Measurements from ENCODE around the gene GBA2.
A peak's percentile ranks its signal among the peaks of the same experiment; 100 is the strongest.

GBA2 gene

DNA sequence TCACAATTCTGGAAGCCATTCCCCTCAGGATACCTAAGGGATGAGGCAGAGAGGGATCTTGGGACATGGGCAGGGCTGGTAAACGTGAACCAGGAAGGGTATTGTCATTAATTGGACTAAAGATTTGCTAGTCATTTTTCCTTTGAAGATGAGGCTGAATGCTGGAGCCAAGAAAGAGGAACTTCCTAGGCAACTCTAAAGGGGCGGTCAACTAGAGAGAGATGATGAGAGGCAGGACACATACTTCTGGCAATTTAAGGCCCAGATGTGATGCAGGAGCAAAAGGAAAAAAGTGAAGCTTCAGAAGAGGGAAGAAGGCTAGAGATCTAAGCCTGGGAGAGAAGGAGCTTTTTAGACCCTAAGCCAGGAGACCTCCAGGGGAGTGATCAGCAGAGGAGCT, 5.6 kb downstream of the GBA2 start:
- Mint-ChIP-seq H3K4me3 (no peak overlapping the region), H3K9me3 (no peaks in the 10 kb centered on the region), H3K4me1 (peaks cover 47% of the 10 kb centered on the region), H3K27me3 (no peaks in the 10 kb centered on the region), H3K36me3 (peaks cover 45% of the 10 kb centered on the region), H3K27ac (no peak overlapping the region)
- DNase-seq: no peak
- CTCF ChIA-PET: interaction anchor here (0.9 to 1.2 kb wide), 2 partner anchors 17 to 71 kb away, joined by 3 read pairs; no protein-coding TSS in a partner anchor

DNA sequence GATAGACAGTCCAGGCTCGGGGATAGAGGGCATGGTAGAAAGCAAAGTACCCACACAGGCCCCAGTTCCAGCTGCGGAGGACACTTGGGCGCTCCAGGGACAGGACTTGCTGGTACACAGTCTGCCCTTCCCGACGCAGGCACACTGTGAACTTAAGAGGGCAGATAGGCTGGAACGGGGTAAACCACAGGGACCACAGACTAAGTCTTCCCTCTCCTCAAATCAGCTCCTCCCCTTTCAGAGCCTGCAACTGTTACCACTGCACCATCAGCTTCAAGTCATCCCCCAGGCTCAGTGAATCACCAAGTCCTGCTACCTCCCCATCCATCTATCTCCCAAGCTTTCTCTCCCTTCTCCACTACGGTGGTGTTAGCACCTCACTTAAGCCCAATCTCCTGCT, 7.3 kb downstream of the GBA2 start:
- H3K36me3 Mint-ChIP-seq: peaks cover 53% of the 10 kb centered on the region
- no peaks in the 10 kb centered on the region for H3K9me3 Mint-ChIP-seq
- no peak overlapping the region for H3K4me3 Mint-ChIP-seq
- peaks cover 32% of the 10 kb centered on the region for H3K4me1 Mint-ChIP-seq
- CTCF ChIA-PET: interaction anchor here (1.3 to 1.6 kb wide), 3 partner anchors 9 to 45 kb away, joined by 3 to 6 read pairs (median 5); partner anchors contain the start of genes CREB3 and TLN1
- no peak overlapping the region for H3K27ac Mint-ChIP-seq
- H3K27me3 Mint-ChIP-seq: no peaks in the 10 kb centered on the region
- no peak for DNase-seq

GRCh38 chr9:35740243-35740642, 8.8 kb downstream of the GBA2 start:
- H3K27me3 Mint-ChIP-seq: no peaks in the 10 kb centered on the region
- H3K4me1 Mint-ChIP-seq: peaks cover 30% of the 10 kb centered on the region
- H3K9me3 Mint-ChIP-seq: no peaks in the 10 kb centered on the region
- peaks cover 53% of the 10 kb centered on the region for H3K36me3 Mint-ChIP-seq
- no peak overlapping the region for H3K4me3 Mint-ChIP-seq
- H3K27ac Mint-ChIP-seq: peak overlapping the region; percentile 35
- CTCF ChIA-PET: interaction anchor here (0.9 to 1.6 kb wide), 4 partner anchors 8 to 129 kb away, joined by 3 to 5 read pairs (median 4); no protein-coding TSS in a partner anchor
- no peak for DNase-seq

DNA sequence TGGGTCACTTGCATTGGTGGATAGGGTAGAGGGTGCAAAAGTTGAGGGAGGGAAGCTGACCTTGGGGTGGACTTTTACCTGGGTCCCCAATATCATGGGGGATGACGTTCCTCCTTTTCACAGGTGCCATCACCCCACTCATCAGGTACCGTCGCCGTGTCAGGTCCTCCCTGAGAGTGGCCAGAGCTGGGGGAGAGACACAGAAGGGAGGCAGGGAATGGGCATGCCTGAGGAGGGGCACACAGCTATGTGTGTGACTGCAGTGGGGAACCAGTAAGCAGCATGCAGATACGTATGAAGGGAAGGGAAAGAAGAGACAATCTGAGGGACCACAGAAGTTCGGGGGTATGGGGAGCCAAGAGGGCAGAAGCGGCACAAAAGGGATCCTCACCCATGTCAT, 10.1 kb downstream of the GBA2 start:
- CTCF ChIA-PET: interaction anchor here (0.7 to 5.7 kb wide), 5 partner anchors 8 to 96 kb away, joined by 3 to 83 read pairs (median 3); partner anchors contain the start of genes GBA2 and RGP1
- Mint-ChIP-seq H3K27ac (no peak overlapping the region), H3K27me3 (no peaks in the 10 kb centered on the region), H3K4me1 (peaks cover 36% of the 10 kb centered on the region), H3K36me3 (peaks cover 53% of the 10 kb centered on the region), H3K4me3 (no peak overlapping the region), H3K9me3 (no peaks in the 10 kb centered on the region)
- DNase-seq: no peak

GRCh38 chr9:35738186-35738585, 10.8 kb downstream of the GBA2 start:
- Mint-ChIP-seq H3K27ac (no peak overlapping the region), H3K27me3 (no peaks in the 10 kb centered on the region), H3K4me3 (no peak overlapping the region), H3K9me3 (no peaks in the 10 kb centered on the region), H3K36me3 (peaks cover 47% of the 10 kb centered on the region), H3K4me1 (peaks cover 39% of the 10 kb centered on the region)
- CTCF ChIA-PET: interaction anchor here (1.1 to 5.7 kb wide), 5 partner anchors 9 to 97 kb away, joined by 3 to 83 read pairs (median 4); partner anchors contain the start of genes GBA2 and RGP1
- no peak for DNase-seq

DNA sequence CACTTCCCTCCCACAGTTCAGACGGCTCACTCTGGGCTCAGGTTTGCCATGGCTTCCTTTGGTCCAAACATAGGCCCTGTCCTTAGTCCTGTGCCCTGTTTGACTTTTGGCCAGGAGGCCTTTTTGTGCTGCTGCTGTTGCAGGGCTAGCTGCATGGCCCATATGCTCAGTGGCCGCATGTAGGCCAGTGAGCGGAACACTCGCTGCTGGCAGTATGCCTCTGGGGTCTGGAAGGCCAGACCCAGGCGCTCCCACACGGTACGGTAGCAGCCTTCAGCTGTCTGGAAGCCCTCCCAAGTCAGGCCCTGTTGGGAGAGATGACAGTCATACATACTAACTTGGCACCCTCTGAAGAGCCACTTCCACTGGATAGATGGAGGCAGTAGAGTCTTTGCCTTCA, 11.9 kb downstream of the GBA2 start:
- H3K36me3 Mint-ChIP-seq: peaks cover 46% of the 10 kb centered on the region
- DNase-seq: no peak
- H3K9me3 Mint-ChIP-seq: no peaks in the 10 kb centered on the region
- no peaks in the 10 kb centered on the region for H3K27me3 Mint-ChIP-seq
- CTCF ChIA-PET: interaction anchor here (0.9 to 5.7 kb wide), 5 partner anchors 10 to 145 kb away, joined by 3 to 83 read pairs (median 5); partner anchors contain the start of genes GBA2 and RGP1
- no peak overlapping the region for H3K4me3 Mint-ChIP-seq
- peaks cover 35% of the 10 kb centered on the region for H3K4me1 Mint-ChIP-seq
- H3K27ac Mint-ChIP-seq: no peak overlapping the region

DNA sequence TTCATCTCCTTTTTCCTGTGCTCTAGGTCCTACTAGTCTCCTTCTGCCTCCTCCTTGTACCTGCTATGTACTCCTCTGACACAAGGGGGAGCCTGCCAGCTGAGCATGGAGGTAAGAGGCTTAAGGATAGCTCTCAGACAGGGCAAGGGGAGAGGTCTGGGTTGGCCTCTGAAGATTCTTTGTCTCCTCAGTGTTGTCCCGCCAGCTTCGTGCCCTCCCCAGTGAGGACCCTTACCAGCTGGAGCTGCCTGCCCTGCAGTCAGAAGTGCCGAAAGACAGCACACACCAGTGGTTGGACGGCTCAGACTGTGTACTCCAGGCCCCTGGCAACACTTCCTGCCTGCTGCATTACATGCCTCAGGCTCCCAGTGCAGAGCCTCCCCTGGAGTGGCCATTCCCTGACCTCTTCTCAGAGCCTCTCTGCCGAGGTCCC, 12.8 kb downstream of the GBA2 start:
- Mint-ChIP-seq H3K4me3 (no peak overlapping the region), H3K36me3 (peaks cover 44% of the 10 kb centered on the region), H3K27me3 (no peaks in the 10 kb centered on the region), H3K9me3 (no peaks in the 10 kb centered on the region), H3K4me1 (peaks cover 31% of the 10 kb centered on the region), H3K27ac (no peak overlapping the region)
- peak; percentile 81 for DNase-seq
- CTCF ChIA-PET: interaction anchor here (0.5 to 5.7 kb wide), 13 partner anchors 9 to 272 kb away, joined by 3 to 83 read pairs (median 5); partner anchors contain the start of genes GBA2, MSMP and RGP1

- CTCF ChIA-PET: interaction anchor here (0.5 to 5.7 kb wide), 7 partner anchors 13 to 148 kb away, joined by 3 to 83 read pairs (median 5); partner anchors contain the start of genes CCDC107, GBA2, RGP1 and RMRP
- no peaks in the 10 kb centered on the region for H3K9me3 Mint-ChIP-seq
- peaks cover 34% of the 10 kb centered on the region for H3K4me1 Mint-ChIP-seq
- H3K4me3 Mint-ChIP-seq: no peak overlapping the region
- H3K27ac Mint-ChIP-seq: no peak overlapping the region
- no peak for DNase-seq
- peaks cover 41% of the 10 kb centered on the region for H3K36me3 Mint-ChIP-seq
- H3K27me3 Mint-ChIP-seq: no peaks in the 10 kb centered on the region
These were observed 14.9 kb downstream of the GBA2 start for GRCh38 chr9:35734096-35734495.

- CTCF ChIA-PET: interaction anchor here (0.8 to 5.0 kb wide), 9 partner anchors 9 to 129 kb away, joined by 4 to 25 read pairs (median 9); partner anchors contain the start of genes CCDC107, GBA2, MSMP and RGP1
- DNase-seq: peak; percentile 39
- Mint-ChIP-seq H3K4me3 (no peak overlapping the region), H3K27ac (peak overlapping the region; percentile 92), H3K27me3 (no peaks in the 10 kb centered on the region), H3K9me3 (no peaks in the 10 kb centered on the region), H3K4me1 (peaks cover 34% of the 10 kb centered on the region), H3K36me3 (peaks cover 29% of the 10 kb centered on the region)
These were observed 16.1 kb downstream of the GBA2 start for GRCh38 chr9:35732800-35733541.

- peaks cover 23% of the 10 kb centered on the region for H3K36me3 Mint-ChIP-seq
- no peak within 1 kb of the TSS for H3K4me3 Mint-ChIP-seq
- peaks cover 34% of the 10 kb centered on the region for H3K4me1 Mint-ChIP-seq
- CTCF ChIA-PET: interaction anchor here (0.8 to 5.0 kb wide), 13 partner anchors 9 to 129 kb away, joined by 3 to 25 read pairs (median 9); partner anchors contain the start of genes ARHGEF39, CCDC107, GBA2 and MSMP
- H3K9me3 Mint-ChIP-seq: no peaks in the 10 kb centered on the region
- DNase-seq: peak; percentile 99
- H3K27me3 Mint-ChIP-seq: no peaks in the 10 kb centered on the region
- H3K27ac Mint-ChIP-seq: peak within 1 kb of the TSS; percentile 92
These were observed 16.7 kb downstream of the GBA2 start, which contains the start of the genes CREB3 and TLN1 for GRCh38 chr9:35732185-35732799. Gene CREB3, plus strand, starts transcription at chr9:35732666. Its CDS starts 107 bp downstream, at chr9:35732773. Gene TLN1, minus strand, starts transcription at chr9:35732195. Its CDS starts 6,501 bp downstream, at chr9:35725694.

DNA sequence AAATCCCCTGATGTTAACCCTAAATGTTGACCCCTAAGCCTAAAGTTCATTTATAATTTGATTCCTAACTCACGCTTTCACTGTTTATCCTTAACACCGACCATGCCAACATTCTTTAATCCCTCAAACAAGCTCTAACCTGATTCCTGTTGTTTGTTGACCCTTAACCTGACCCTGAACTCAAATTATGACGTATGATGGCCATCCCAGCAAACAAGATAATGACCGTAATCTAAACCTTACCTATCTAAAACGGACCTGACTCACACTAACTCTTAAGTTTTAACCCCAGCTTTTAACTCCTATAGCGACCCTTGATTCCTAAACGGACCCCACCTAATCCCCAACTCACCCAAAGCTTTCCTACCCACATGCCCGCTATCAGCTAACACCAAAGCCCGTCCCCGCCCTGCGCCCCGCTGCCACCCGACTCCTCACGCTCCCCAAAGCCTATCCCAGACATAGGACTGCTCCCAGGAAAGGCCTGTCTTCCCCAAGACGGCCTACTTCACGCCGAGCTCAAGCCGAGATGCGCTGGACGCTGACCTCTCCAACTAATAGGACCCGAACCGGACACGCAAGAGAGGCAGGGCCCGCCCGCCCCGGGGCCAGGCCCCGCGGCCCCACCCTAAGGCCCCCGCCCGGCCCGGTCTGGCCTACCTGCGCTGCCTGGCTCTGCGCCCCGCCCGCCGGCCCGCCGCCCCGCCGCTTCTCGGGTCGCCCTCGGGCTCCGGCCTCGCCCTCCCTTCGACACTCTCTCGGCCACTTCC, 17.4 kb downstream of the GBA2 start:
- Mint-ChIP-seq H3K4me3 (no peak overlapping the region), H3K27me3 (no peaks in the 10 kb centered on the region), H3K4me1 (peaks cover 34% of the 10 kb centered on the region), H3K27ac (peak overlapping the region; percentile 86), H3K9me3 (no peaks in the 10 kb centered on the region), H3K36me3 (peaks cover 26% of the 10 kb centered on the region)
- DNase-seq: no peak
- CTCF ChIA-PET: interaction anchor here (0.8 to 5.0 kb wide), 19 partner anchors 10 to 617 kb away, joined by 3 to 25 read pairs (median 5); partner anchors contain the start of genes ARHGEF39, CCDC107, GBA2 and MSMP

GRCh38 chr9:35730486-35730854, 18.6 kb downstream of the GBA2 start:
- peak overlapping the region; percentile 13 for H3K27ac Mint-ChIP-seq
- CTCF ChIA-PET: interaction anchor here (0.8 to 5.0 kb wide), 17 partner anchors 14 to 616 kb away, joined by 3 to 25 read pairs (median 5); partner anchors contain the start of genes ARHGEF39, CCDC107, GBA2 and MSMP
- no peak for DNase-seq
- H3K9me3 Mint-ChIP-seq: no peaks in the 10 kb centered on the region
- H3K4me3 Mint-ChIP-seq: no peak overlapping the region
- H3K4me1 Mint-ChIP-seq: peaks cover 24% of the 10 kb centered on the region
- no peaks in the 10 kb centered on the region for H3K27me3 Mint-ChIP-seq
- H3K36me3 Mint-ChIP-seq: peaks cover 23% of the 10 kb centered on the region
